ENCODE measurements around the gene SRBD1. TPM values are rescaled to one million over a fixed set of nuclear protein-coding genes. Genes with fewer than 3 reads are reported as not detected.

SRBD1 gene
- polyA plus RNA-seq, 3 donors, result 5.8 to 9.2 (median 7.0) TPM

DNA sequence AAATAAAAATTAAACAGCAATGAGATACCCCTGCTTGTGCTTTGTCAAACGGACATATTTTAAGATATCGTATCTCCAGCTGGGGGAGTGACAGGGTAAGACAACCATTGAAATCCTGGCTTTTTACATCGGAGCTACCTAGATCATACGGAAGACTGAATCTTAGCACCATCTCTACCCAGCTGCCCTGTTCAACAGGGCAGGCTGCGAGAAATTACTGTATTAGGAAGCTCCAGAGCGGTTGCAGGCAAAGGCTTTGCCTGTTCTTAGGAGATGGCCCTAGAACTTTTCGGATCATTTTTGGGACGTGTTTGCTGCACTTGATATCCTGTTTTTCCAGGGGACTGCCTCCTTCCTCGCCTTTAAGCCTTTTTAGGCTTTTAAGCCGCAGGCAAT, 38.4 kb upstream of the SRBD1 start:
- Mint-ChIP-seq H3K27me3 (ENCODE audit: low read depth in 3 of 3) (peaks cover 3 to 12% (median 4%) of the 10 kb centered on the region in 3 donors), H3K4me3 (peak overlapping the region; percentile 89 to 98), H3K4me1 (peaks cover 39% of the 10 kb centered on the region), H3K27ac (peak overlapping the region in 5 of 7 donors; percentile 60 to 95 (median 91)), H3K9me3 (peaks cover 0 to 5% (median 2%) of the 10 kb centered on the region in 7 donors), H3K36me3 (peaks cover 3 to 6% of the 10 kb centered on the region in 2 donors)
- peaks cover 25% of the 10 kb centered on the region for H4K20me1 ChIP-seq (ENCODE audit: insufficient read depth, low read length)
- no peaks in the 10 kb centered on the region for H3K27me3 ChIP-seq (ENCODE audit: control insufficient read depth in 2 of 2, insufficient read depth in 2 of 2, low read length in 2 of 2)
- H3K4me3 ChIP-seq (replicated peaks in 1 of 3; ENCODE audit: low read depth in 2 of 3, low read length in 3 of 3), result peak overlapping the region; percentile 83 to 91 (median 85)
- H3K4me1 ChIP-seq (ENCODE audit: control insufficient read depth in 1 of 2, insufficient read depth in 2 of 2, low read length in 2 of 2), result peaks cover 28 to 30% of the 10 kb centered on the region in 2 donors
- intact Hi-C loops (cut with micrococcal nuclease), result no loop called here
- peak in 1 of 3 donors; percentile 7 for DNase-seq
- 4% methylated on average over 4 of the region's 10 CpGs for WGBS (ENCODE audit: insufficient coverage)
- no peaks in the 10 kb centered on the region for H3K36me3 ChIP-seq (replicated peaks in 1 of 2; ENCODE audit: control insufficient read depth in 1 of 2, insufficient read depth in 2 of 2, low read length in 2 of 2)
- TF ChIP-seq, protein P1, sequence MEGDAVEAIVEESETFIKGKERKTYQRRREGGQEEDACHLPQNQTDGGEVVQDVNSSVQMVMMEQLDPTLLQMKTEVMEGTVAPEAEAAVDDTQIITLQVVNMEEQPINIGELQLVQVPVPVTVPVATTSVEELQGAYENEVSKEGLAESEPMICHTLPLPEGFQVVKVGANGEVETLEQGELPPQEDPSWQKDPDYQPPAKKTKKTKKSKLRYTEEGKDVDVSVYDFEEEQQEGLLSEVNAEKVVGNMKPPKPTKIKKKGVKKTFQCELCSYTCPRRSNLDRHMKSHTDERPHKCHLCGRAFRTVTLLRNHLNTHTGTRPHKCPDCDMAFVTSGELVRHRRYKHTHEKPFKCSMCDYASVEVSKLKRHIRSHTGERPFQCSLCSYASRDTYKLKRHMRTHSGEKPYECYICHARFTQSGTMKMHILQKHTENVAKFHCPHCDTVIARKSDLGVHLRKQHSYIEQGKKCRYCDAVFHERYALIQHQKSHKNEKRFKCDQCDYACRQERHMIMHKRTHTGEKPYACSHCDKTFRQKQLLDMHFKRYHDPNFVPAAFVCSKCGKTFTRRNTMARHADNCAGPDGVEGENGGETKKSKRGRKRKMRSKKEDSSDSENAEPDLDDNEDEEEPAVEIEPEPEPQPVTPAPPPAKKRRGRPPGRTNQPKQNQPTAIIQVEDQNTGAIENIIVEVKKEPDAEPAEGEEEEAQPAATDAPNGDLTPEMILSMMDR (IDR thresholded peaks at IDR 0.05), result no peak
- H3K27ac ChIP-seq (ENCODE audit: low read depth in 1 of 2, low read length in 2 of 2), result peak overlapping the region in 1 of 2 donors; percentile 86
- H2AFZ ChIP-seq (ENCODE audit: insufficient read depth, low read depth, low read length, poor library complexity, severe bottlenecking), result peak overlapping the region; percentile 79
- H3K4me2 ChIP-seq (replicated peaks; ENCODE audit: extremely low read depth, low read length, poor library complexity, severe bottlenecking), result peak overlapping the region; percentile 85
- peaks cover 26% of the 10 kb centered on the region for H3K79me2 ChIP-seq (ENCODE audit: insufficient read depth, low read length)
- peak overlapping the region; percentile 92 for H3K9ac ChIP-seq (ENCODE audit: insufficient read depth, low read length, poor library complexity, severe bottlenecking)
- no peaks in the 10 kb centered on the region for H3K9me3 ChIP-seq (replicated peaks in 1 of 2; ENCODE audit: control insufficient read depth in 1 of 2, insufficient read depth in 1 of 2, low read length in 2 of 2)

DNA sequence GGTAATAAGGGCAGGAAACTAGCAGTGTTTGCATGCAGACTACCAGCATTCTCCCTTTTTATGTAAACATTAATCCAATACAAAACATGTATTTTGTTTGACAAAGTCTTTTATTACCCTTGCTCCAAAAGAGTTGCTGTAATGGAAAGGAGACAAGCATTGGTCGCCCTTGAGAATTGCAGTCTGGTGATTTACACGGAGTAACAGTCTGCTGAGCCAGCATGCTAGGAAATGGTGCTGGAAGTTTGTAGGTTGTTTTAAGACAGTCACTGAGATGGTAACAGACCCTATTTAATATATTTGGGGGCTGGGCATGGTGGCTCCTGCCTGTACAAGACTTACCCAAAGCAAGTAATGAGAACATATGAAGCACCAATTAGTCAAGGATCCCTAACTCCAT, 37.6 kb upstream of the SRBD1 start:
- TF ChIP-seq, protein P1 (IDR thresholded peaks at IDR 0.05), result no peak
- Histone ChIP-seq H2AFZ (ENCODE audit: insufficient read depth, low read depth, low read length, poor library complexity, severe bottlenecking) (no peak overlapping the region), H3K27me3 (ENCODE audit: control insufficient read depth in 2 of 2, insufficient read depth in 2 of 2, low read length in 2 of 2) (peaks cover 0 to 4% of the 10 kb centered on the region in 2 donors), H3K4me1 (ENCODE audit: control insufficient read depth in 1 of 2, insufficient read depth in 2 of 2, low read length in 2 of 2) (peaks cover 28 to 30% of the 10 kb centered on the region in 2 donors), H3K36me3 (replicated peaks in 1 of 2; ENCODE audit: control insufficient read depth in 1 of 2, insufficient read depth in 2 of 2, low read length in 2 of 2) (no peaks in the 10 kb centered on the region), H3K4me3 (replicated peaks in 1 of 3; ENCODE audit: low read depth in 2 of 3, low read length in 3 of 3) (no peak overlapping the region), H3K4me2 (replicated peaks; ENCODE audit: extremely low read depth, low read length, poor library complexity, severe bottlenecking) (no peak overlapping the region), H3K79me2 (ENCODE audit: insufficient read depth, low read length) (peaks cover 18% of the 10 kb centered on the region), H3K9me3 (replicated peaks in 1 of 2; ENCODE audit: control insufficient read depth in 1 of 2, insufficient read depth in 1 of 2, low read length in 2 of 2) (no peaks in the 10 kb centered on the region), H4K20me1 (ENCODE audit: insufficient read depth, low read length) (peaks cover 17% of the 10 kb centered on the region), H3K9ac (ENCODE audit: insufficient read depth, low read length, poor library complexity, severe bottlenecking) (no peak overlapping the region), H3K27ac (ENCODE audit: low read depth in 1 of 2, low read length in 2 of 2) (no peak overlapping the region)
- Mint-ChIP-seq H3K9me3 (peaks cover 0 to 5% (median 2%) of the 10 kb centered on the region in 7 donors), H3K4me1 (peaks cover 35% of the 10 kb centered on the region), H3K4me3 (no peak overlapping the region), H3K27ac (no peak overlapping the region), H3K36me3 (no peaks in the 10 kb centered on the region), H3K27me3 (ENCODE audit: low read depth in 3 of 3) (peaks cover 3 to 14% (median 10%) of the 10 kb centered on the region in 3 donors)
- intact Hi-C loops (cut with micrococcal nuclease), result no loop called here
- WGBS (ENCODE audit: insufficient coverage), result 100% methylated on average over 1 of the region's 2 CpGs
- no peak for DNase-seq
